ENCODE results near the gene TNIP1.

Gene TNIP1

GRCh38 chr5:151115272-151115905 lies 34.6 kb upstream of the TNIP1 start:
- no peak overlapping the region for H3K9ac ChIP-seq (ENCODE audit: low read depth, low read length)
- no peak overlapping the region for H3K4me2 ChIP-seq (ENCODE audit: low read length)
- no peaks in the 10 kb centered on the region for H3K4me1 ChIP-seq (ENCODE audit: control insufficient read depth, insufficient read depth, low read length)
- peaks cover 81% of the 10 kb centered on the region for H3K36me3 ChIP-seq (ENCODE audit: insufficient read depth, low read length)
- H3K9me3 ChIP-seq (replicated peaks; ENCODE audit: low read length): no peaks in the 10 kb centered on the region
- H3K27me3 ChIP-seq (ENCODE audit: control insufficient read depth, insufficient read depth, low read length): no peaks in the 10 kb centered on the region
- no peak overlapping the region for H3K4me3 ChIP-seq (ENCODE audit: low read length)

DNA sequence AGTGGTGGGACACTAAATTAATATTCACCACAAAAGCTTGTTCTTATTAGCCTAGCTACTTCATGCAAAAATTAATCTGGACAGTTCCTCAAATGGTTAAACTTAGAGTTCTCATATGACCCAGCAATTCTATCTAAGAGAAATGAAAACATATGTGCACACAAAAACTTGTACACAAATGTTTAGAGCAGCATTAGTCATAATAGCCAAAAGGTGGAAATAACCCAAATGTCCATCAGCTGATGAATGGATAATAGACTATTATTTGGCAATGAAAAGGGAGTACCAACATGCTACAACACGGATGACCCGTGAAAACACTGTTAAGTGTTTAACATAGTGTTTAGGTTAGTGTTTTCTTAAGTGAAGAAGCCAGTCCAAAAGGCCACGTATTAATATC lies 32.8 kb upstream of the TNIP1 start:
- Histone ChIP-seq H3K9me3 (replicated peaks; ENCODE audit: low read length) (no peaks in the 10 kb centered on the region), H3K9ac (ENCODE audit: low read depth, low read length) (no peak overlapping the region), H3K36me3 (ENCODE audit: insufficient read depth, low read length) (peaks cover 82% of the 10 kb centered on the region), H3K27me3 (ENCODE audit: control insufficient read depth, insufficient read depth, low read length) (no peaks in the 10 kb centered on the region), H3K4me2 (ENCODE audit: low read length) (no peak overlapping the region), H3K4me3 (ENCODE audit: low read length) (no peak overlapping the region), H3K4me1 (ENCODE audit: control insufficient read depth, insufficient read depth, low read length) (peaks cover 3% of the 10 kb centered on the region)

DNA sequence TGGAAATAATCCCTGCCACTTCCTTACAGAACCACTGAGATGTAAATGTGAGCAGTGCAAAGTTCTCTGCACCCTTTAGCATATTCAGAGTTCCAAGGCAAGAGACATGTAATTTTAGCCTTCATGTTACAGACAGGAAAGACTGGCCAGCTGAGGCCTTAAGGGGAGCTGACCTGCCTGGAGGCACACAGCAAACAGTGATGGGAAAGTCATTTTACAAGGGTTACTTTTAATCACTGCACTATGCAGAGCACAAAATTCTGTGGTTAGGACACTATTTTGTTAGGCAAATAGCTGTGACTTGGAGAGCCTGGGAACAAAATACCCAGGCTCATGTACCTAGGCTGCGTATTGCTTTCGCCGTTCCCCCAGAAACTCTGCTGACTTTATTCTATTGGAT lies 30.2 kb upstream of the TNIP1 start:
- H3K4me3 ChIP-seq (ENCODE audit: low read length): no peak overlapping the region
- no peaks in the 10 kb centered on the region for H3K9me3 ChIP-seq (replicated peaks; ENCODE audit: low read length)
- no peak overlapping the region for H3K9ac ChIP-seq (ENCODE audit: low read depth, low read length)
- H3K27me3 ChIP-seq (ENCODE audit: control insufficient read depth, insufficient read depth, low read length): no peaks in the 10 kb centered on the region
- peaks cover 10% of the 10 kb centered on the region for H3K4me1 ChIP-seq (ENCODE audit: control insufficient read depth, insufficient read depth, low read length)
- peaks cover 86% of the 10 kb centered on the region for H3K36me3 ChIP-seq (ENCODE audit: insufficient read depth, low read length)
- H3K4me2 ChIP-seq (ENCODE audit: low read length): no peak overlapping the region

DNA sequence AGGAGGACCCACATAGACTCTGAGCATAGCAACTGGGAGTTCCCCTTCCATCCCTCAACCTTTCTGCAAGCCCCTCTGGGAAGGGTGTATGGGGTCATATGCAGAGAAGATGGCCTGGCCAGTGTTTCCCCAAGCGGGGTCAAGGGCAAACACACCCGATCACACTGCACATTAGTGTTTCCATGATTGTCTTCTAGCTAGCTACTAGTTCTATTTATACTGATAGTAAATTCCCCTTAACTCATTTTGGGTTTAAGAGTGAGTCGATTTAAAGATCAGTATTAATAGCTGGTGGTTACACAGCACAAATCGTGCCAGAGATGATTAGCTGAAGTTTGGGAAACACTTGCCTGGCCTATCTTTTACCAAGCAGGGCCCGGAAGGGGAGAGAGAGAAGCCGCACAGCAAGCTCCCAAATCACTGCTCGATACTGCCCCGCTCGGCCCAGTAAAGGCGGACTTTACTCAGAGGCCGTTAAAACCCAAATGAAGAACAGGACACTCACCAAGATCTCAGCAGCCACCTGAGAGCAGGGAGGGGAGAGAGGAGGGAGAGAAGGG lies 29.4 kb upstream of the TNIP1 start:
- Histone ChIP-seq H3K36me3 (ENCODE audit: insufficient read depth, low read length) (peaks cover 87% of the 10 kb centered on the region), H3K9ac (ENCODE audit: low read depth, low read length) (no peak overlapping the region)

GRCh38 chr5:151108566-151108965 lies 27.7 kb upstream of the TNIP1 start:
- H3K36me3 ChIP-seq (ENCODE audit: insufficient read depth, low read length): peaks cover 93% of the 10 kb centered on the region
- no peak overlapping the region for H3K9ac ChIP-seq (ENCODE audit: low read depth, low read length)

More for the DNA sequence above, 29.4 kb upstream of the TNIP1 start:
- Histone ChIP-seq H3K27me3 (ENCODE audit: control insufficient read depth, insufficient read depth, low read length) (no peaks in the 10 kb centered on the region), H3K4me1 (ENCODE audit: control insufficient read depth, insufficient read depth, low read length) (peaks cover 13% of the 10 kb centered on the region), H3K4me3 (ENCODE audit: low read length) (no peak overlapping the region), H3K9me3 (replicated peaks; ENCODE audit: low read length) (no peaks in the 10 kb centered on the region), H3K4me2 (ENCODE audit: low read length) (no peak overlapping the region)

DNA sequence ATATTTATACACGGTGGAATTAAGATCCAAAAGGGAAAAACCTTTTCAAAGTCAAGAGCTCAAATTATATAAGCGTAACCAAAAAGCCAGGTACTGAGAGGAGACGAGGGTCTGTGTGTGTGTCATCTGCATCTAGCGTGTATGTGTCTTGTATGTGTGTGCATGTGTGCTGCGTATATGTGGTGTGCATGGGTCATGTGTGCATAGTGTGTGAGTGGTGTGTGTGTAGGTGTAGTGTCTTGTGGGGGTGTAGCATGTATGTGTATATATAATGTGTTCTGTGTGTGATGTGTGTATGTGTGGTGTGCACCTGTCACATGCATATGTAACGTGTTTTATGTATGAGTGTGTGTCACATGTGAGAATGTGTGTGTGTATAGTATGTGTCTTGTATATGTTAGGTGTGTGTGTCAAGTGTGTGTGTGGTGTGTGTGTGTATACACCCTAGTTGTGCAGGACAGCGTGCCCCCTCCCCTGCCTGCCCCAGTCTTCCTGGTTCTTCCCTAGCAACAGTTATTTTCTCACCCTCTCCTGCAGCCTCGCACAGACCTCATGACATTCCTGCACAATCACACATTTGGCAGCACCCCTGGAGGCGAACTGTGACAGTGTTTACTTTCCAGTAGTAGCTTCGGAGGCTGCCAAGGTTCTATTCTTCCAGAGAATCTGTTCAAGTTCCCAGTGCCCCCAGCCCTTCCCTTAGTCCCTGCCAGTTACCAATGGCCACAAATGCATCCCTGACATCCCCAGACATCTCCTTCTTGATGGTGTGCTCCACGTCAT lies 27.1 kb upstream of the TNIP1 start:
- H3K27me3 ChIP-seq (ENCODE audit: control insufficient read depth, insufficient read depth, low read length): no peaks in the 10 kb centered on the region
- H3K9me3 ChIP-seq (replicated peaks; ENCODE audit: low read length): no peaks in the 10 kb centered on the region
- H3K4me1 ChIP-seq (ENCODE audit: control insufficient read depth, insufficient read depth, low read length): peaks cover 22% of the 10 kb centered on the region
- H3K4me2 ChIP-seq (ENCODE audit: low read length): no peak overlapping the region
- no peak overlapping the region for H3K9ac ChIP-seq (ENCODE audit: low read depth, low read length)
- H3K4me3 ChIP-seq (ENCODE audit: low read length): no peak overlapping the region
- H3K36me3 ChIP-seq (ENCODE audit: insufficient read depth, low read length): peaks cover 95% of the 10 kb centered on the region

More at GRCh38 chr5:151108566-151108965, 27.7 kb upstream of the TNIP1 start:
- H3K4me2 ChIP-seq (ENCODE audit: low read length): no peak overlapping the region
- no peak overlapping the region for H3K4me3 ChIP-seq (ENCODE audit: low read length)
- no peaks in the 10 kb centered on the region for H3K9me3 ChIP-seq (replicated peaks; ENCODE audit: low read length)
- H3K27me3 ChIP-seq (ENCODE audit: control insufficient read depth, insufficient read depth, low read length): no peaks in the 10 kb centered on the region
- peaks cover 22% of the 10 kb centered on the region for H3K4me1 ChIP-seq (ENCODE audit: control insufficient read depth, insufficient read depth, low read length)

- Histone ChIP-seq H3K9me3 (replicated peaks; ENCODE audit: low read length) (no peaks in the 10 kb centered on the region), H3K4me3 (ENCODE audit: low read length) (no peak overlapping the region), H3K4me2 (ENCODE audit: low read length) (no peak overlapping the region), H3K27me3 (ENCODE audit: control insufficient read depth, insufficient read depth, low read length) (no peaks in the 10 kb centered on the region), H3K9ac (ENCODE audit: low read depth, low read length) (no peak overlapping the region), H3K36me3 (ENCODE audit: insufficient read depth, low read length) (peaks cover 94% of the 10 kb centered on the region), H3K4me1 (ENCODE audit: control insufficient read depth, insufficient read depth, low read length) (peaks cover 22% of the 10 kb centered on the region)
Observed at GRCh38 chr5:151107084-151107483, 26.2 kb upstream of the TNIP1 start.

DNA sequence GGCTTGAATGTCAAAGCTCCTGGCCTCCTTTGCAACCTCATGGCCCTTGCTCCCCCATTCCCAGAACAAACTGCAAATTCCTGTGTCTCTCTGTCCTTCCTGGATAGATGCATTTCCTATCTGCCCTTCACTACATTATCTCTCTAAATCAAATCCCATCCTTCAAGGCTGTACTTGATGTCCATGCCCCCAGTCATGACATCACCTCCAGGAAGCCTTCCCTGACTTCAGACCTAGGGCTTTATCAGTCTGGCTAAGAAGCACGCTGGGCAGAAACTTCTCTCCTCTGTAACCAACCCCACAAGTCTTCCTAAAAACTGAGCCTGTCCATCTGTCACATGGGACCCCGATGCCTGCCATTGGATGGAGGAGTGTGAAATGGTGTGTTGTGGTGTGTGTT lies 25.7 kb upstream of the TNIP1 start:
- Histone ChIP-seq H3K36me3 (ENCODE audit: insufficient read depth, low read length) (peaks cover 97% of the 10 kb centered on the region), H3K9ac (ENCODE audit: low read depth, low read length) (no peak overlapping the region), H3K4me1 (ENCODE audit: control insufficient read depth, insufficient read depth, low read length) (peaks cover 22% of the 10 kb centered on the region), H3K27me3 (ENCODE audit: control insufficient read depth, insufficient read depth, low read length) (no peaks in the 10 kb centered on the region), H3K9me3 (replicated peaks; ENCODE audit: low read length) (no peaks in the 10 kb centered on the region), H3K4me3 (ENCODE audit: low read length) (no peak overlapping the region), H3K4me2 (ENCODE audit: low read length) (no peak overlapping the region)

GRCh38 chr5:151106043-151106442 lies 25.2 kb upstream of the TNIP1 start:
- no peak overlapping the region for H3K9ac ChIP-seq (ENCODE audit: low read depth, low read length)
- peaks cover 97% of the 10 kb centered on the region for H3K36me3 ChIP-seq (ENCODE audit: insufficient read depth, low read length)
- H3K4me3 ChIP-seq (ENCODE audit: low read length): no peak overlapping the region

DNA sequence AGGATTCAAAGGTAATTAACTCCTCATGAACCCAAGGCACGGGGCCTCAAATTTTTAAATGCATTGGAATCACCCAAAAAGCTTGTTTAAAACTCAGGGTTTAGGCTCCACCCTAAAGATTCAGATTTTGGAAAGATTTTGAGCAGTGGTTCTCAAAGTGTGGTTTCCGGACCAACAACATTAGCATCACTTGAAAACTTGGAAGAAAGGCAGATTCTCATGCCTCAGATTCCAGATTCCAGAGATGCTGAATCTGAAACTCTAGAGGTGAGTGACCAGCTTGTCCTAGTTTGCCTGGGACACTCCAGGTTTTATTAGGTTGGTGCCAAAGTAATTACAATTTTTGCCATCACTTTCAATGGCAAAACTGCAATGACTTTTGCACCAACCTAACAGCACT lies 24.7 kb upstream of the TNIP1 start:
- H3K4me3 ChIP-seq (ENCODE audit: low read length): no peak overlapping the region
- no peaks in the 10 kb centered on the region for H3K9me3 ChIP-seq (replicated peaks; ENCODE audit: low read length)
- H3K9ac ChIP-seq (ENCODE audit: low read depth, low read length): no peak overlapping the region
- H3K27me3 ChIP-seq (ENCODE audit: control insufficient read depth, insufficient read depth, low read length): no peaks in the 10 kb centered on the region
- H3K36me3 ChIP-seq (ENCODE audit: insufficient read depth, low read length): peaks cover 97% of the 10 kb centered on the region
- H3K4me2 ChIP-seq (ENCODE audit: low read length): no peak overlapping the region
- H3K4me1 ChIP-seq (ENCODE audit: control insufficient read depth, insufficient read depth, low read length): peaks cover 22% of the 10 kb centered on the region

More at GRCh38 chr5:151106043-151106442, 25.2 kb upstream of the TNIP1 start:
- no peak overlapping the region for H3K4me2 ChIP-seq (ENCODE audit: low read length)
- H3K4me1 ChIP-seq (ENCODE audit: control insufficient read depth, insufficient read depth, low read length): peaks cover 22% of the 10 kb centered on the region
- H3K9me3 ChIP-seq (replicated peaks; ENCODE audit: low read length): no peaks in the 10 kb centered on the region
- no peaks in the 10 kb centered on the region for H3K27me3 ChIP-seq (ENCODE audit: control insufficient read depth, insufficient read depth, low read length)

GRCh38 chr5:151104795-151105194 lies 24.0 kb upstream of the TNIP1 start:
- no peaks in the 10 kb centered on the region for H3K27me3 ChIP-seq (ENCODE audit: control insufficient read depth, insufficient read depth, low read length)
- H3K9ac ChIP-seq (ENCODE audit: low read depth, low read length): peak overlapping the region; percentile 37
- H3K4me3 ChIP-seq (ENCODE audit: low read length): no peak overlapping the region
- H3K36me3 ChIP-seq (ENCODE audit: insufficient read depth, low read length): peaks cover 90% of the 10 kb centered on the region
- H3K9me3 ChIP-seq (replicated peaks; ENCODE audit: low read length): no peaks in the 10 kb centered on the region
- H3K4me2 ChIP-seq (ENCODE audit: low read length): no peak overlapping the region
- peaks cover 22% of the 10 kb centered on the region for H3K4me1 ChIP-seq (ENCODE audit: control insufficient read depth, insufficient read depth, low read length)
